Retina (tissue), 1 donor: ENCODE results near the gene DTL.

Source experiments
- DNase-seq: peaks from one replicate; pipeline ENCODE4 v3.0.0-alpha.2; 2016

DTL gene

GRCh38 chr1:212135166-212135565 is 99.6 kb downstream of the DTL start:
- no peak for DNase-seq

GRCh38 chr1:212137854-212138253 is 102.3 kb downstream of the DTL start:
- no peak for DNase-seq

GRCh38 chr1:212138457-212138856 is 102.9 kb downstream of the DTL start:
- DNase-seq, result no peak

GRCh38 chr1:212139526-212140135 is 104.1 kb downstream of the DTL start:
- DNase-seq, result no peak

- no peak for DNase-seq
Observed at GRCh38 chr1:212141404-212141803, 105.9 kb downstream of the DTL start.

- no peak for DNase-seq
Observed at GRCh38 chr1:212142883-212143530, 107.5 kb downstream of the DTL start.

- no peak for DNase-seq
Observed at GRCh38 chr1:212147581-212148033, 112.1 kb downstream of the DTL start.

GRCh38 chr1:212149566-212149965 is 114.0 kb downstream of the DTL start:
- DNase-seq, result no peak

- DNase-seq, result no peak
Observed at GRCh38 chr1:212152308-212152693, 116.8 kb downstream of the DTL start.

- DNase-seq, result no peak
Observed at GRCh38 chr1:212152869-212153268, 117.3 kb downstream of the DTL start.

- no peak for DNase-seq
Observed at GRCh38 chr1:212153635-212154034, 118.1 kb downstream of the DTL start.
